ENCODE measurements around the gene MAP2.

DNA sequence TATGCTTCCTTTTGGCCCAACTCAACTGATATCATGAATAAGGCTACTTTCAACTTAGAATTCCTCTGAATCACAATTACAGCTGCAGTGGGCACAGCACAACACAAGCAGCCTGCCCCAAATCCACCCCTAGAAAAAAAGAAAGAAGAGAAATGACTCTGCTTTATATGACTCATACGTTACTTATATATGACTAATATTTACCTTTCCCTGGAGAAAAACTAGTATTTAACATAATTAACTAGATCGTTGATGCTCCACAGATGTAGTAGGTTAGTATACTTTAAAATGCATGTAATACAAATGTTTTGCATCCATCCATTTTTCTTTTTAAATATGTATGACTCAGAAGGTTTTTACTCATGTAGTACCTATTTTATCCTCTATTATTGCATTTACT, 214.5 kb downstream of the MAP2 start:
- TF ChIP-seq CTCF (IDR thresholded peaks at IDR 0.05) (no peak), EZH2 (IDR thresholded peaks at IDR 0.05; ENCODE audit: borderline replicate concordance, insufficient read depth, low read depth, low read length, poor library complexity, severe bottlenecking) (no peak)

All from B cell (primary cell).